ENCODE results near the gene AMZ2. TPM values are rescaled to one million over a fixed set of nuclear protein-coding genes. Genes with fewer than 3 reads are reported as not detected.

Gene AMZ2
- total and polyA plus RNA-seq, 3 donors from 2014 or later: 143 to 457 (median 201) TPM

DNA sequence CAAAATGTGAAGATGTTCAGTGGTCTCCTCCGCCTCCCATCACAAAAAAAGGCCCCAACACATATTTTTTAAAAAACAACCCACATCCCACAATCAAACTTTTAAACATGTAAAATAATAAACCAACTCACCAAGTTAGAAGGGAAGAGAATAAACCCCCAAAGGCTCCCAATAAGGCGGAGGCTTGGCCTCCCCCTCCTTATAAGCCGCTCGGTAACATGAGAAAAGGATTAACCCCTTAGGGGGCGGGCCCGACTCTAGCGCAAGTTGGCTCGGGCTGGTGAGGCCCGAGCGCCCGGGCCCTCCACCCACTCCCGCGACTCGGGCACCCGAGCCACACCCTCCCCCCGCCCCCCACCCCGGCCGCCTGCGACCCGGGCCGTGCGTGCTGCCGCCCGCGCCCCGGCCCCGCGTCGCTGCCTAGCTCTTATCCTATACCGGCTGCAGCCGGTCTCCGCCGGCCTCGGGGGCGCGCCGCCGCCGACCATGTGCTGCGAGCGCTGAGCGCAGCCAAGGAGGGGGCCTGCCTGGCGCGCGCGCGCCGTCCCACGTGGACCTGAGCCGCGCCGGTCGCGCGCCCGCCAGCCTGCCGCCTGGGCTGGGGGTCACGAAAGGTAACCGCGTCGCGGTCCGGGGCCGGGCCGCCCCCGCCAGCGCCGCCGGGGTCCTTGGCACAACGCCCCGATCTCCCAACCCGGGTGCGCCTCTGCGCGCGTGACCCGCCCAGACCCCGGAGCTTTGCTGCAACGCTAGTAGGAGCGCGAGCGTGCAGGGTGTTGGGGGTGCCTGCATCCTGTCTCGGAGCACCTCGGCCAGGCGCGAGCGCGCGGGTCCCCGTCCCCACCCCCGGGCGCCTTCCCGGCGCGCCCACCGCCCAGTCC, 43.4 kb downstream of the AMZ2 start, which contains the start of the genes ARSG and SLC16A6:
TSS of gene ARSG (plus strand) at position 541 of the 881 bp plus-strand sequence. CDS start 15,999 bp downstream, outside the sequence.
TSS of gene SLC16A6 (minus strand) at position 173 of the 881 bp plus-strand sequence. CDS start 12,807 bp downstream, outside the sequence.
- Histone ChIP-seq H3K9me3 (no peaks in the 10 kb centered on the region), H3K27ac (peak within 1 kb of the TSS; percentile 51 to 73), H3K36me3 (ENCODE audit: low read depth, missing control alignments) (no peaks in the 10 kb centered on the region), H3K27me3 (no peaks in the 10 kb centered on the region), H3K4me3 (peak within 1 kb of the TSS; percentile 64 to 66), H3K4me1 (no peaks in the 10 kb centered on the region)
- peak; percentile 81 for DNase-seq
- TF ChIP-seq CTCF (IDR thresholded peaks at IDR 0.05): no peak
- TF ChIP-seq POLR2A (IDR thresholded peaks at IDR 0.05): no peak
- intact Hi-C loops (cut with DNase I; ENCODE audit: low total_unique reads): no loop called here
- 1% methylated on average over 11 to 32 of the region's 96 CpGs for WGBS, 2 donors

- Histone ChIP-seq H3K27ac (peak overlapping the region; percentile 51 to 73), H3K27me3 (no peaks in the 10 kb centered on the region), H3K9me3 (no peaks in the 10 kb centered on the region), H3K36me3 (ENCODE audit: low read depth, missing control alignments) (no peaks in the 10 kb centered on the region), H3K4me1 (no peaks in the 10 kb centered on the region), H3K4me3 (peak overlapping the region; percentile 64 to 66)
- no peak for TF ChIP-seq POLR2A (IDR thresholded peaks at IDR 0.05)
- no peak for TF ChIP-seq CTCF (IDR thresholded peaks at IDR 0.05)
- 0 to 2% methylated on average over 34 to 70 of the region's 76 CpGs for WGBS, 2 donors
- DNase-seq: peak; percentile 67
- intact Hi-C loops (cut with DNase I; ENCODE audit: low total_unique reads): no loop called here
These were observed 44.2 kb downstream of the AMZ2 start for GRCh38 chr17:68291836-68292688.

DNA sequence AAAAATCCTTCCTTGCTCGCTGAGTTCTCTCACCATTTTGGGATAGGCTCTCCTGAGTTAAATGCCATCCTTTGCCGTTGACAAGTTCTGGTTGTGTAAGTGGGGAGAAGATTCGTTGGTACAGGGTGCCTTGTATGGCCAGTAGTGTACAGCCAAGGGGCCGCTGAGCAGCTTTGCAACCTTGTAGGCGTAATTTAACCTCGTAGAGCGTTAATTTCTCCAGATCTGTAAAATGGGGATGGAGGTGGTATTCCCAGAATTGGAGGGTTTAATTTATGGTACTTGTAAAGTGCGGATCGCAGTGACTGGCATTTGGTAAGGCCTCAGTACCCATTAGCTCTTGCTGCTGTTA, 44.8 kb downstream of the AMZ2 start:
- no peaks in the 10 kb centered on the region for H3K4me1 ChIP-seq
- H3K36me3 ChIP-seq (ENCODE audit: low read depth, missing control alignments): no peaks in the 10 kb centered on the region
- H3K27ac ChIP-seq: peak overlapping the region in 1 of 2 donors; percentile 73
- H3K9me3 ChIP-seq: no peaks in the 10 kb centered on the region
- no peak for TF ChIP-seq POLR2A (IDR thresholded peaks at IDR 0.05)
- TF ChIP-seq CTCF (IDR thresholded peaks at IDR 0.05): no peak
- H3K4me3 ChIP-seq: peak overlapping the region; percentile 64 to 66
- intact Hi-C loops (cut with DNase I; ENCODE audit: low total_unique reads): no loop called here
- no peaks in the 10 kb centered on the region for H3K27me3 ChIP-seq
- DNase-seq: no peak
- WGBS, 2 donors: 39 to 44% methylated on average over 9 of the region's 9 CpGs

GRCh38 chr17:68293490-68294195, 45.8 kb downstream of the AMZ2 start:
- DNase-seq: no peak
- H3K27me3 ChIP-seq: no peaks in the 10 kb centered on the region

More at GRCh38 chr17:68293490-68294195, 45.8 kb downstream of the AMZ2 start:
- intact Hi-C loops (cut with DNase I; ENCODE audit: low total_unique reads): no loop called here
- Histone ChIP-seq H3K9me3 (no peaks in the 10 kb centered on the region), H3K4me3 (no peak overlapping the region), H3K36me3 (ENCODE audit: low read depth, missing control alignments) (no peaks in the 10 kb centered on the region), H3K27ac (no peak overlapping the region), H3K4me1 (no peaks in the 10 kb centered on the region)
- no peak for TF ChIP-seq POLR2A (IDR thresholded peaks at IDR 0.05)
- no peak for TF ChIP-seq CTCF (IDR thresholded peaks at IDR 0.05)
- WGBS, 2 donors: 95 to 98% methylated on average over 6 of the region's 6 CpGs

Data from testis (tissue), 3 donors.